GM18907 (cell line): ENCODE measurements around the gene PLXNA1.
A peak's percentile ranks its signal among the peaks of the same experiment; 100 is the strongest.

Experiments
- ATAC-seq: cut with Tn5 transposase; IDR thresholded peaks from one replicate; pipeline ENCODE4 v1.9.1; 2021; ENCODE audit warnings: mild to moderate bottlenecking, moderate library complexity; ENCODE audit not compliant: unreplicated experiment

The PLXNA1 gene

GRCh38 chr3:126952261-126952982, 30.5 kb upstream of the PLXNA1 start:
- ATAC-seq, result no peak

GRCh38 chr3:126952983-126953660, 29.8 kb upstream of the PLXNA1 start:
- no peak for ATAC-seq

GRCh38 chr3:126954141-126954842, 28.6 kb upstream of the PLXNA1 start:
- peak; percentile 63 for ATAC-seq

DNA sequence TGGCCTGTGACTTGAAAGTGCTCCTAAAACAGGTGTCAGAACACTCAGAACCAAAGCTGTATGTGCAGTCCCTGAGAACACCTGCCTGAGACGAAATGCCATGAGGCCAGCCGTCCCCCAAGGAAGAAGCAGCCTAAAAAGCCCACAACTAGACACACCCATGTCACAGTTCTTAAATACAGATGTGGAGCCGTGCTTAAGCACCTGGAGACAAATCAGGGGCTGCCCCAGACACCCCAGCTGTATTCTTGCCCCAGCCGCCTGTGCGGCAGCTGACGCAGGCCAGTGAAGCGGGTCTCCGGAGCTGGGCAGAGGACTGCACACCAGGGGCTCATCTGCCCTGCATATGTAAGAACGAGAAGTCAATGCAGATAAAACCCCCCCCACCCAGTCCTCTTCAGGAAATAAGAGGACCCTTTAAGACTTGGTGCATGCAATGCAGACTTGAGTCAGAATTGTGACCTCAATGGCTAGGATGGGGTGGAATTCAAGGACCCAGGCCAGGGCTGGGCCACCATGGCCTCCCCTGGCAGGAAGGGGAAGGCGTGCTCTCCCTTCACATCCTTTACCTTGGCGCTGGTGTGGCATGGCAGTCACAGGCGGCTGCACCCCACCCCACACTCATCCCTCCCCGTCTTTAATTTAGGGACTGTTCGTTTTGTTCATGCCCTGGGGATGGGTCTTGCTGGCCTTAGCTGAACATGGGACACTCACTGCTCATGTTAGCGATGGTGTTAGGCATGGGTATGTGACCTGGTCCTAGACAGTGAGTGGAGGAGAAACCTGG, 27.7 kb upstream of the PLXNA1 start:
- peak; percentile 63 for ATAC-seq

DNA sequence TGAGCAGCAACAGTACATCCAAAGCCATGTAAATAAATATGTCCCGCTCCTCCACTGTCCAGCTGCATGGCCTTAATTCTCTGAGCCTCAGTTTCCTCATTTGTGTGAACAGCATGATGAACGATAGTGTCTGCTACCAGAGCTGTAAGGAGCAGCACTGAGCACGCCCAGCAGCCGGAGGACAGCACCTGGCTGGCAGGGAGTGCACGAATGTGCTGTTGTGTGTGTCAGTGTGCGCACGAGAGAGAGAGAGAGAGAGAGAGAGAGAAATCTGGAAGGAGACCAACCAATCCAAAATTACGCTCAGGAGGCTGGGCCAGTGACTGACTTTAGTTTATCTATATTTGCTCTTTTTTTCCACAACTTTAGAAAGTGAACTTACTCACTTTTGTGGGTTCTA, 26.6 kb upstream of the PLXNA1 start:
- no peak for ATAC-seq

DNA sequence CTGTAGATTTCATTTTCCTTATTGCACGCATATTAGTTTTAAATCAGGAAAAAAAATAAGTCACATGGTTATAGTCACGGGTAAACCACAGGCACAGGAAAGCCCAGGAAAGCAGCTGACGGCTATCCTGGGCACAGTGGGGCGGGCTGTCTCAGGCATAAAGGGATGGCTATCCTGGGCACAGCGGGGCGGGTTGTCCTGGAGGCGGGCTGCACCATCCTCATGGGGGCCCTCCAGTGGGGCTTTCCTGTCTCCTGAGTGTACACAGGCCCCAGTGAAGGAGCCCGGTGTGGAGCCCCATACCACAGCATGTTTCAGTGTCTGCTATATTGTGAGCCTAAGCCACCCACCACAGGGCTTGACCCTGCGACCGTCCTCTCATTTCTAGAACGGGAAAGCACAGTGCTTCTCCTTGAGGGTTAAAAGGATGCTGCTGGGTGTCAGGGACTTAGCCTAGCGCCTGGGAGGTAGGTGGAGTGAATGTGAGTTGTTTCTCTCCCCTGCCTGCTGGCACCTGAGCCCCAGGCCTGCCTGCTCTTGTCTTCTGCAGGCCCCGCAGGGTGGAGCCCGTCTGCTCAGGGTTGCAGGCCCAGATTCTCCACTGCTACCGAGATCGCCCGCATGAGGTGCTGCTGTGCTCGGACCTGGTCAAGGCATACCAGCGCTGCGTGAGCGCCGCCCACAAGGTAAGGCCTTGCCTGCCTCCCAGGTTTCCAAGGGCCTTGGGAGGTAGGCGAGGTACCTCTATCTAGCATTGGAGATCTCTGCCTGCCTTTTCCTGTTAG, 25.9 kb upstream of the PLXNA1 start:
- ATAC-seq, result no peak

DNA sequence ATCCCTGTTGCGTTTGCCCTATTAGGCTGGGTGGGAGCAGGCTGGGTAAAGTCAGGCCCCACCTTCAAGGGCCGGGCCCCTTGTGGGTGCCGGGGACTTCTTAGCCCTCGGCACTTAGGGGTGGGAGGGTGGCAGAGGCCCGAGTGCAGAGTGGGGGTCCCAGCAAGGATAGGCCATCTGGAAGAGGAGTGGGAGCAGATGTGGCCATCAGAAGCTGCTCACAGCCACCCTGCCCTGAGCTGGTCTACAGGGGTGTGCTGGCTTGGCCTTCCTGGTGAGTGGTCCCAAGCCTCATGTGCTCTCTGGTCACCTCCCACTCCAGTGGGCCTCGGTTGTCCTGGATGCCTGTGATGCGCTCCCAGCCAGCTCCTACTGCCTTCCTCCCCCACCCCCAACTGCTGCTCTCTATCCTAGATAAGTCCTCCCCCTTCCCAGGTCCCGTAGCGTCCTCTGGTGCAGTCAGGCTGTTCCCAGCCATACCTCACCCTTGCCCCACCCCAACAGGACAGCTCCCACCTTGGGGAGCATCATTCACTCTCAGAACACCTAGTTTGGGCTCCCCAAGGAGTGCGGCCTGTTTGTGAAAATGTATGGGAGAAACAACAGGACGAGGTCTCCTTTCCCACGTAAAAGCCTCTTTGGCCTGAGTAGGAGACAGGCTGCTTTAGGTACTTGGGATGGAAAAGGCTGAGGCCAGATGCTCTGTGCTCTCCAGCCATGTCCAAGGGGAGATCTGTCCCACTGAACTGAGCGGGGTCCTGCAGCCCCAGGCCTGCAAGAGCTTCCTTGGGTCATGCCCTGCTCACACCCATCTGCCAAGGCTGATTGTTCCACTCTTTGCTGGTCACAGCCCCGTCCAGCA, 24.9 kb upstream of the PLXNA1 start:
- ATAC-seq, result no peak

DNA sequence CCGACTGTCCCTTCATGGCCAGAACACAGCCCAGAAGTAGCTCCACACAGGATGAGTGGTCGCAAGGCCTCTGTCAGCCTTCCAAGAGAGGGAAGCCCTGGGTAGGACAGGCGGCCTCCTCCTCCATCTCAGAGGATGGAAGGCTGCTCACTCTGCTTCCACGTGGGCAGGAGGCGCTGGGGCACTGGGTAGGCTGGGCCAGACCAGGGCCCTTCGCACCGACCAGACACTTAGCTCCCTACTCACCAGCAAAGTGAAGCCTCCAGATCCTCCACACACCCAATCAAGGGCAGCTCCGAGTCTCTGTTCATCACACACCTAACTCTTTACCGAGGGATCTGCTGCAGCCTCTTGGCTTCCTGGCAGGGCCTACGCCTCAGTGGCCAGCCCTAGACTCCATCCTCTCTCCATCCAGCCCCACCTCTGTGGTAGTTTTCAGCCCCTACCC, 24.3 kb upstream of the PLXNA1 start:
- no peak for ATAC-seq

- no peak for ATAC-seq
Measured at GRCh38 chr3:126959136-126959920, 23.6 kb upstream of the PLXNA1 start.

GRCh38 chr3:126959921-126960603, 22.9 kb upstream of the PLXNA1 start:
- ATAC-seq, result no peak

DNA sequence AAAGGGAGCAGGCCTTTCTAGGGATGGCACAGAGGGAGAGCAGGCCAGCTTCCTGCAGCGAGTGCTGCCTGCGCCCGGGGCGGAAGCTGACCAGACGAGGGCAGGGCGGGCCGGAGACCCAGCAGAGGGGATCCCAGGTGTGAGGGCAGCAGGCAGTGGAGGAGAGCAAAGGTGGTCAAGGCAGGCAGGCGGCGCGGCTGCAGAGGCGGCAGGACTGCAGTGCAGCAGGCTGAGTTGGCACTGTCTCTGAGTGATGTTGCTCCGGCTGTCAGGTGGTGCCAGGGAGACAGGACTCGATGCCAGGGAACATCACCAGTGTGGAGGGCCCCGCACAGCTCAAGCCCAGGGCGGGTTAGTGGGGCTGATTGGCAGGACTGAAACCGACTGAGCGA, 22.3 kb upstream of the PLXNA1 start:
- no peak for ATAC-seq

DNA sequence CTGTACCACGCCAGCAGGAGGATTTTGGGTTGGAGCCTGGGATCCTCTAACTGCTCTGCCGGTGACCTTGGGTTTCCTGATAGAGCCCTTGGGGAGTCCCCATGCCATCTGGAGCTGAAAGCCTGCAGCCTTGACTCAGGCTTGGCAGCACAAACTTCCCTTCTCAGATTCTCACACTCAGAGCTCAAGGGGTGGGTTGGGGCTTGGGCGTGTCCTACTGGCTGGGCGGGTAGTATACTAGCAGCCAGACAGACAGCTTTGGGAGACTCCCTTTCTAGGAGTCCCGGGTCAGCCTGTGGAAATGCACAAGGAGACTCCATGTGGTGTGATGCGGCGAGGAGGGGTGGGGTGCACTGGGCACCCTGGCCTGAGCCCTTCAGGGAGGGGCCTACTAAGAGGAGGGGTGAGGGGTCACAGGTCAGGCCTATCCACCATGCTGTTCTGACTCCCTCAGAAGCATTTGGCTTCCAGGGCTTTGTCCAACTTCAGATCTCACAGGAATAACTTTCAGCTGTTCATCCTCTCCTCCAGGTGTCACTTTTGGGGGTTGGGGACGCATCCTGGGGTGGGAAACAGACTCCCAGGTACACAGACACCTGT, 21.6 kb upstream of the PLXNA1 start:
- ATAC-seq, result peak; percentile 44

DNA sequence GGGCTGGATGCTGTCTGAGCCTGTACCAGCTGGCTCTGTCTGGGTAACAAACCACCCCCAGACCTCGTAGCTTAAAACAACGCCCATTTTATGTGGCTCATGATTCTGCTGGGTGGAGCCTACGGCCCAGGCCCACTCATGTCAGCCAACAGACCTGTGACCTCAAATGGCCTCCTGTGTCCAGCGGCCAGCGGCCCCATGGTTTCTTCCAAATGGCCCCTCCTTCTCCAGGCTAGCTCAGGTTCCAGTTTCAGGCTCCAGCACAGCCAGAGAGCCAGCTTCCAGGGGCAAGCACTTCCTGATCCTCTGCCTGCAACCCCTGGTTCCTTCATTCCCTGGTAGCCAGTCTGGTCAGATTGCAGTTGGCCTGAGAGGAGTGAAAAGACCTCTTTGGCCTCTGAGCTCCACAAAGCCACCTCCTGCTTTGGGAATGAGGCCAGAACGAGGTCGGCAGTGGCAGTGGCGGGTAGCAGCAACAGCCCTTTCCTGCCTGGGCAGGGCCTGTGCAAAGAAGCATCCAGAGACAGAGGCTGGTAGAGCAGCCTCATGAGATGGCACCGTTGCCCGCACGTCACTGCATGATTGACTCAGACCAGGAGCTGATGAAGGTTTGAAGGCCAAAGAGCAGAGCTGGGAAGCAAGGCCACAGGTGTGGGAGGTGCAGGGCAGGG, 21.0 kb upstream of the PLXNA1 start:
- ATAC-seq, result no peak

GRCh38 chr3:126962756-126963155, 20.2 kb upstream of the PLXNA1 start:
- ATAC-seq, result no peak

DNA sequence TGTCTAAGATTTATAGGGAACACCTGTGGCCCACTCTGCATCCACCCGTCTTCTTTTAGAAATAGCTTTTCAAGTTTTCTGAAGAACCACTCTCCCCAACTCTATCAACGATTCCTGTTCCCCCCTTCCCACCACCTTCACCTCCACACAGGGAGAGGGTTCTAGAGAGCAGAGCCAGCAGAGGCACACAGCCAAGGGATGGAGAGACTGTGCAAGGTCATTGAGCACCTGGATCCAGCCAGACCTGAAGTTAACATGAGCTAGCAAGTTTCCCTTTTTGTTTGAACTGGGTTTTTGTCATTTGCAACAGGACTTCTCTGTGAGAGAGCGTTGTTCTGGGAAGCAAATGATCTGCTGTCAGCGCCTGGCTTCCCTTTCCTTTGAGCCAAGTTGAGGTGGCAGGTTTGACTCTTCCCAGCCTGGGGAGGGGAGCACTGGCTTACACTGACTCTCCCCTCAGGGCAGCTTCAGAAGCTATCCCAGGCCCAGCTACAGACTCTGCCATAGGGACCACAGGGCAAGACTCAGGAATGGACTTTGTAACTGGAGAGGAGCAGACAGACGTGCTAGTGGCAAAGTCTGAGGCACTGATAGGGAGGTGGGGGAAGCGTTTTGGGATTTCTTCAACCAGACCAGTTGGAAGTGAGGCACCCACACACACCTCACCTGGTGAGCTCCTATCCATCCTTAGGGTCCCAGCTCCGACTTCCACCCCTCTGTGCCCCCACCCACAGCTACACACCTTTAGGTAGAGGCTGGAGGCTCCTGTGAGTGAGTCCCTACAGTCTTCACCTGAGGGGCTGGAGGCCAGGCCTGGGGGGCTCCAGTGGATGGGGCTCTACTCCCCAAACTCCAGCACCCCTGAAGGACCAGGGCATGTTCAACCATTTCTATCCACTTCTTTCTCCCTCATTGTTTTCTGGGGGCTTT, 19.4 kb upstream of the PLXNA1 start:
- no peak for ATAC-seq

DNA sequence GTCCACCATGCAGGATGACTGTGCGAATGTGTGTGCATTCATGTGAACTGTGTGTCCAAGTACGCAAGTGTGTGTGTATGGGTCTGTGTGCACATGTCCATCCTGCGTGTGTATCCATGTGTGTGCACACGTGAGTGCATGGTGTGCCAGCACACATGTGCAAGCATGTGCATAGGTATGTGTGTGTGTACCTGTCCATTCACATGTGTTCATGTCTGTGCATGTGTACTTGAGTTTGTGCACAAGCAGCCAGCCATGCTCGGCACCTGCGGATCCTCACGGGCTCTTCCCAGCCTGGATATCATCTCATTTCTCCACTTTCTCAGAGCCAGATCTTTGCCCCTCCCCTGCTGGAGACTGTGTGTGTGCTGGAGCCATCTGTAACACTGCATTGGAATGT, 18.7 kb upstream of the PLXNA1 start:
- no peak for ATAC-seq
